Glutamatergic neuron (in vitro differentiated cells): ENCODE measurements around the gene FAM168A. TPM values are rescaled to one million over a fixed set of nuclear protein-coding genes. Genes with fewer than 3 reads are reported as not detected.

Experiments used
- DNase-seq: peaks from one replicate; pipeline ENCODE4 v3.0.0; 2022
- H3K27ac Mint-ChIP-seq: one replicate; pipeline ENCODE4 v1.8.0; 2020; ENCODE audit warnings: mild to moderate bottlenecking, mixed read lengths, inconsistent platforms; ENCODE audit not compliant: unreplicated experiment
- H3K27me3 Mint-ChIP-seq: one replicate; pipeline ENCODE4 v1.8.0; 2020; ENCODE audit warnings: mild to moderate bottlenecking, moderate library complexity, mixed read lengths, inconsistent platforms; ENCODE audit not compliant: unreplicated experiment
- H3K36me3 Mint-ChIP-seq: one replicate; pipeline ENCODE4 v1.8.0; 2020; ENCODE audit warnings: mild to moderate bottlenecking, mixed read lengths, inconsistent platforms; ENCODE audit not compliant: unreplicated experiment
- H3K4me1 Mint-ChIP-seq: one replicate; pipeline ENCODE4 v1.8.0; 2020; ENCODE audit warnings: mild to moderate bottlenecking, low read depth, mixed read lengths, inconsistent platforms; ENCODE audit not compliant: unreplicated experiment
- H3K4me3 Mint-ChIP-seq: one replicate; pipeline ENCODE4 v1.8.0; 2020; ENCODE audit warnings: mild to moderate bottlenecking, mixed read lengths, inconsistent platforms; ENCODE audit not compliant: unreplicated experiment
- H3K9me3 Mint-ChIP-seq: one replicate; pipeline ENCODE4 v1.8.0; 2020; ENCODE audit warnings: mild to moderate bottlenecking, moderate library complexity, mixed read lengths, inconsistent platforms; ENCODE audit not compliant: unreplicated experiment
- CTCF ChIP-seq: fragments of 200-600 bp; sonication (generic); IDR thresholded peaks from one replicate; pipeline ENCODE4 v1.5.0; 2021; ENCODE audit not compliant: partially characterized antibody, unreplicated experiment
- total RNA-seq: library from RNA; stranded (reverse); fragmentation: NEBNext Ultra II Directional; extraction: Animal tissue kit (Norgen Biotek cat#: 25700); gene quantifications from one replicate; pipeline ENCODE4 v1.2.1, GENCODE V29; 2021; ENCODE audit not compliant: unreplicated experiment

Gene FAM168A
- total RNA-seq, 1 donor from 2014 or later: 84.3 TPM

- H3K36me3 Mint-ChIP-seq: no peaks in the 10 kb centered on the region
- H3K9me3 Mint-ChIP-seq: peaks cover 3% of the 10 kb centered on the region
- no peak overlapping the region for H3K27ac Mint-ChIP-seq
- H3K4me3 Mint-ChIP-seq: no peak overlapping the region
- H3K4me1 Mint-ChIP-seq: peaks cover 11% of the 10 kb centered on the region
- TF ChIP-seq CTCF: no peak
- DNase-seq: no peak
- H3K27me3 Mint-ChIP-seq: no peaks in the 10 kb centered on the region
These were observed 44.6 kb downstream of the FAM168A start for GRCh38 chr11:73553266-73553665.

- Mint-ChIP-seq H3K36me3 (no peaks in the 10 kb centered on the region), H3K9me3 (peaks cover 3% of the 10 kb centered on the region), H3K4me1 (peaks cover 11% of the 10 kb centered on the region), H3K27me3 (no peaks in the 10 kb centered on the region), H3K27ac (no peak overlapping the region), H3K4me3 (no peak overlapping the region)
- no peak for TF ChIP-seq CTCF
- DNase-seq: no peak
These were observed 46.2 kb downstream of the FAM168A start for GRCh38 chr11:73551677-73552076.

GRCh38 chr11:73549376-73549775, 48.5 kb downstream of the FAM168A start:
- Mint-ChIP-seq H3K4me3 (no peak overlapping the region), H3K9me3 (peaks cover 3% of the 10 kb centered on the region), H3K27ac (no peak overlapping the region), H3K4me1 (peaks cover 4% of the 10 kb centered on the region), H3K36me3 (no peaks in the 10 kb centered on the region), H3K27me3 (no peaks in the 10 kb centered on the region)
- no peak for TF ChIP-seq CTCF
- no peak for DNase-seq

DNA sequence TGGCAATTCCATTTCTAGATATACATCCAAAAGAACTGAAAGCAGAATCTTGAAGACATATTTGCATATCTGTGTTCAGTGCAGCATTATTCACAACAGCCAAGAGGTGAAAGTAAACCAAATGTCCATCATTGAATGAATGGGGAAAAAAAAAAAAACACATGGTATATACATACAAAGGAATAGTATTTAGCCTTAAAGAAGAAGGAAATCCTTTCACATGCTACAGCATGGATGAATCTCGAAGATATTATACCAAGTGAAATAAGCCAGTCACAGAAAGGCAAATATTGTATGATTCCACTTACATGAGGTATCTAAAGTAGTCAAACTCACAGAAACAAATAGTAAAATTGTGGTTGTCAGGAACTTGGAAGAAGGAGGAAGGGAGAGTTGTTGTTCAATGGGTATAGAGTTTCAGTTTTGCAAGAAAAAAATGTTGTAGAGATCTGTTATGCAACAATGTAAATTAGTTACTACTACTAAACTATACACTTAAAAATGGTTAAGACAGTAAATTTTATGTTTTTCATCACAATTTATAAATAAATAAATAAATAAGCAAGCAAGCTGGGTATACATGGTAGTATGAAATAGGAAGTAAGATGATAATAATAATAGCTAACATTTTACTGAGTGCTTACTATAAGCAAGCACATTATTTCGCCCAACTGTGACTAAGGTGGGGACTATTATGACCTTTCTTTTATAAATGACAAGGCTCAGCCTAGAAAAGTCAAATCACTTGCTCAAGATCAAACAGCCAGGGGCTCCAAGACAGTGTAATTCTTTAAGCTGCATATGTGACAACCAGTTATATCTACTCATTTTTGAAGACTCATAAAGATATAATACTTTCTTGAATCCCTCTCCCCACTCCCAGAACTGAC, 50.0 kb downstream of the FAM168A start:
- Mint-ChIP-seq H3K4me3 (no peak overlapping the region), H3K36me3 (no peaks in the 10 kb centered on the region), H3K27me3 (no peaks in the 10 kb centered on the region), H3K9me3 (peaks cover 2% of the 10 kb centered on the region), H3K27ac (no peak overlapping the region), H3K4me1 (peaks cover 4% of the 10 kb centered on the region)
- no peak for DNase-seq
- TF ChIP-seq CTCF: no peak

DNA sequence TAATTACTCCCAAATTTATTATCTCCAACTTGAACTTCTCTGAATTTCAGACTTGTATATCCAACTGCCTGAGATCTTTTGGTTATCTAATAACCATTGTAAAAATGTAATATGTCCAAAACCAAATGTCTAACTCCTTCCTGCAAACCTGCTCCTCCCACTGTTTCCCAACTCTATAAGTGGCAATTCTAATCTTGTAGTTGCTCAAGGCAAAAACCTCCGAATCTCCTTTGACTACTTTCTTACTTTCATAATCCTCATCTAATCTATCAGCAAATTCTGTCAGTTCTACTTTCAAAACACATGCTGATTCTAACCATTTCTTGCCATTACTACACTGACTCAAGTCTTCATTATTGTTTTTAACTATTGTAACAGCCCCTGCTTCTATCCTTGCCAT, 55.7 kb downstream of the FAM168A start:
- no peaks in the 10 kb centered on the region for H3K27me3 Mint-ChIP-seq
- peaks cover 5% of the 10 kb centered on the region for H3K9me3 Mint-ChIP-seq
- no peak for TF ChIP-seq CTCF
- H3K4me1 Mint-ChIP-seq: peaks cover 24% of the 10 kb centered on the region
- DNase-seq: no peak
- H3K36me3 Mint-ChIP-seq: no peaks in the 10 kb centered on the region
- no peak overlapping the region for H3K4me3 Mint-ChIP-seq
- no peak overlapping the region for H3K27ac Mint-ChIP-seq
